Measurements from ENCODE around the gene DCAKD.
"Not testable (repeated sequence)": the region's sequence is repeated elsewhere in the genome, so short reads cannot be mapped to it uniquely, and the experiment has no call there.

The DCAKD gene

DNA sequence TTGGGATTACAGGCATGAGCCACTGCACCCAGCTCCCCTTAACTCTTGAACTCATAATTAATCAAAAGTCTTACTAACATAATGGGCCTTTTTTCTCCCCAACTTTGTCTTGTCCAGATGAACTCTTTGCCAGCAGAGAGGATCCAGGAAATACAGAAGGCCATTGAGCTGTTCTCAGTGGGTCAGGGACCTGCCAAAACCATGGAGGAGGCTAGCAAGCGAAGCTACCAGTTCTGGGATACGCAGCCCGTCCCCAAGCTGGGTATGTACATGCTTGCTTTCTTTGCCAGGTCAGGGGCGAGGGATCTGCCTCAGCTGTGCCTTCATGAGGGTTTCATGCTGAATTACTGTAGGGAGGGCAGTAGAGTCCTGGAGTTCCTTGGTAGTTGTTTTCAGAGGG is 35.0 kb upstream of the DCAKD start:
- Mint-ChIP-seq H3K9me3 (no peaks in the 10 kb centered on the region), H3K4me3 (no peak overlapping the region), H3K36me3 (peaks cover 49% of the 10 kb centered on the region), H3K27me3 (no peaks in the 10 kb centered on the region), H3K4me1 (no peaks in the 10 kb centered on the region), H3K27ac (no peak overlapping the region)
- no peak for ATAC-seq

GRCh38 chr17:45081047-45081703 is 29.7 kb upstream of the DCAKD start:
- H3K4me3 Mint-ChIP-seq: no peak overlapping the region
- ATAC-seq: no peak
- H3K4me1 Mint-ChIP-seq: peaks cover 26% of the 10 kb centered on the region
- H3K36me3 Mint-ChIP-seq: peaks cover 29% of the 10 kb centered on the region
- H3K27me3 Mint-ChIP-seq: no peaks in the 10 kb centered on the region
- H3K9me3 Mint-ChIP-seq: no peaks in the 10 kb centered on the region
- H3K27ac Mint-ChIP-seq: peak overlapping the region; percentile 37

DNA sequence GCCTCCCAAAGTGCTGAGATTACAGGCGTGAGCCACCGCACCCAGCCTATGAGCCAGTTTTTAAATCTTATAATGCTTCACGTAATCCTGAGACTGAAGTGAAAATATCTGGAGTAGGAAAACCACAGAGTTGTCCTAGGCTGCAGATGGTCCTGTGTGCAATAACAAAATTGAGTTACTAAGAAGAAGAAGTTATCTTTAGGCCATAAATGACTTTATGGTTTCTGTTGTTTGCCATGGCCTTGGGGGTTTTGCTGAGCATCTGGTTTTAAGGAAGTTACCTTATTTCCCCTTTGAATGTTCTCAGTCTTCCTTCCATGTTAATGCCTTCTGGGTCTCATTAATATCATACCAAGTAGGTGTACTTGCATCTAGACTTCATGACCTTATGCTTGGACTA is 26.2 kb upstream of the DCAKD start:
- Mint-ChIP-seq H3K4me1 (peaks cover 45% of the 10 kb centered on the region), H3K27ac (peak overlapping the region; percentile 81), H3K27me3 (no peaks in the 10 kb centered on the region), H3K4me3 (peak overlapping the region; percentile 28), H3K36me3 (peaks cover 37% of the 10 kb centered on the region), H3K9me3 (no peaks in the 10 kb centered on the region)
- ATAC-seq: peak; percentile 88

GRCh38 chr17:45073414-45074070 is 22.1 kb upstream of the DCAKD start:
- H3K27ac Mint-ChIP-seq: no peak overlapping the region
- peaks cover 42% of the 10 kb centered on the region for H3K4me1 Mint-ChIP-seq
- no peak overlapping the region for H3K4me3 Mint-ChIP-seq
- no peaks in the 10 kb centered on the region for H3K9me3 Mint-ChIP-seq
- peaks cover 30% of the 10 kb centered on the region for H3K36me3 Mint-ChIP-seq
- H3K27me3 Mint-ChIP-seq: no peaks in the 10 kb centered on the region
- ATAC-seq: no peak

- Mint-ChIP-seq H3K4me1 (peaks cover 15% of the 10 kb centered on the region), H3K27me3 (no peaks in the 10 kb centered on the region), H3K9me3 (no peaks in the 10 kb centered on the region), H3K27ac (peak overlapping the region; percentile 14), H3K36me3 (peaks cover 23% of the 10 kb centered on the region), H3K4me3 (no peak overlapping the region)
- ATAC-seq: no peak
These were observed 19.4 kb upstream of the DCAKD start for GRCh38 chr17:45070809-45071208.

DNA sequence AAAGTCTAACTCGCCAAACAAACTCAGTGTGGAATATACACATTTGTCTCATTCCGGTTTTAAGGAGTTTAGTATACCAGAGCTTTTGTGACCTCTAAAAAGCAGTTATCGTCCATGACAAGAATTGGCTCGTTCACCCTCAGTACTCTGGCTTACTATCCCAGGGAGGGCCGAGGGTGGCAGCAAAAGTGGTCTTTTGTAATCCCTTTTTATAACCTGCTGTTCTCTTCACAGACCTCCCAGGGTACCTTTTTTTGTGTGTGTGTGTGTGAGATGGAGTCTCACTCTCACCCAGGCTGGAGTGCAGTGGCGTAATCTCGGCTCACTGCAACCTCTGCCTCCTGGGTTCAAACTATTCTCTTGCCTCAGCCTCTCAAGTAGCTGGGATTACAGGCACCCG is 18.6 kb upstream of the DCAKD start:
- H3K27ac Mint-ChIP-seq: no peak overlapping the region
- no peak overlapping the region for H3K4me3 Mint-ChIP-seq
- ATAC-seq: no peak
- peaks cover 23% of the 10 kb centered on the region for H3K36me3 Mint-ChIP-seq
- H3K27me3 Mint-ChIP-seq: no peaks in the 10 kb centered on the region
- H3K4me1 Mint-ChIP-seq: peaks cover 16% of the 10 kb centered on the region
- H3K9me3 Mint-ChIP-seq: no peaks in the 10 kb centered on the region

- H3K4me3 Mint-ChIP-seq: no peak overlapping the region
- H3K4me1 Mint-ChIP-seq: peaks cover 26% of the 10 kb centered on the region
- H3K27ac Mint-ChIP-seq: peak overlapping the region; percentile 24
These were observed 16.2 kb upstream of the DCAKD start for GRCh38 chr17:45067637-45068036.

GRCh38 chr17:45063198-45063597 is 11.8 kb upstream of the DCAKD start:
- H3K4me1 Mint-ChIP-seq: peaks cover 49% of the 10 kb centered on the region
- H3K27ac Mint-ChIP-seq: peak overlapping the region; percentile 88
- H3K36me3 Mint-ChIP-seq: peaks cover 7% of the 10 kb centered on the region
- no peak for ATAC-seq
- no peaks in the 10 kb centered on the region for H3K9me3 Mint-ChIP-seq
- peak overlapping the region; percentile 87 for H3K4me3 Mint-ChIP-seq
- no peaks in the 10 kb centered on the region for H3K27me3 Mint-ChIP-seq

More at GRCh38 chr17:45067637-45068036, 16.2 kb upstream of the DCAKD start:
- Mint-ChIP-seq H3K36me3 (peaks cover 15% of the 10 kb centered on the region), H3K27me3 (no peaks in the 10 kb centered on the region), H3K9me3 (no peaks in the 10 kb centered on the region)
- no peak for ATAC-seq

DNA sequence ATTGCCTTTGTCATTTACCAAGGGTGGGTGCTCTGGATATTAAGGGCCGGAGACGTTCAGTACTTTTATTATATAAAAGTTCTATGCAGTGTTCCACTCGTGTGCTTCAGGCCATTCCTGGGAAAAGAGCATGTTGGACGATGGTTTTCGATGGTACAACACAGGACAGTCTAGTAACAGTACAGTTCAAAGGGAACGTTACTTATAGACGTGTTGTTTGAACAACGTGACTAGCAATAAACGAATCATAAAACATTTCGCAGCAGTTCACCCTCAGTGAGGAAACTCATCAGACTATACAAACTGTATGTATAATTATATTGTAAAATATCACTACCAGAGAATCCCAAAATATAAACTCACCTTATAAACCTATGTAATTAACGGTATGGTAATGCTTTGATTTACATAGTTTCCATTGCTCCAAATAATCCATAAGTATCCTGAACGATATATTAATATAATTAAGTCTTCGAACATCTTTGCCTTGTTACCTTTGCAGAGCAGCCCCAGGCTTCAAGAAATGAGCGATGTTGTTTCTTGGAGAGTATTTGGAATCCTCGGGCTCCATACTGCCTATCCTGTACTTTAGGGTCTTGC is 10.3 kb upstream of the DCAKD start:
- H3K27me3 Mint-ChIP-seq: no peaks in the 10 kb centered on the region
- H3K27ac Mint-ChIP-seq: peak overlapping the region; percentile 88
- H3K4me3 Mint-ChIP-seq: peak overlapping the region; percentile 87
- no peaks in the 10 kb centered on the region for H3K9me3 Mint-ChIP-seq
- H3K36me3 Mint-ChIP-seq: peaks cover 7% of the 10 kb centered on the region
- H3K4me1 Mint-ChIP-seq: peaks cover 52% of the 10 kb centered on the region
- no peak for ATAC-seq

DNA sequence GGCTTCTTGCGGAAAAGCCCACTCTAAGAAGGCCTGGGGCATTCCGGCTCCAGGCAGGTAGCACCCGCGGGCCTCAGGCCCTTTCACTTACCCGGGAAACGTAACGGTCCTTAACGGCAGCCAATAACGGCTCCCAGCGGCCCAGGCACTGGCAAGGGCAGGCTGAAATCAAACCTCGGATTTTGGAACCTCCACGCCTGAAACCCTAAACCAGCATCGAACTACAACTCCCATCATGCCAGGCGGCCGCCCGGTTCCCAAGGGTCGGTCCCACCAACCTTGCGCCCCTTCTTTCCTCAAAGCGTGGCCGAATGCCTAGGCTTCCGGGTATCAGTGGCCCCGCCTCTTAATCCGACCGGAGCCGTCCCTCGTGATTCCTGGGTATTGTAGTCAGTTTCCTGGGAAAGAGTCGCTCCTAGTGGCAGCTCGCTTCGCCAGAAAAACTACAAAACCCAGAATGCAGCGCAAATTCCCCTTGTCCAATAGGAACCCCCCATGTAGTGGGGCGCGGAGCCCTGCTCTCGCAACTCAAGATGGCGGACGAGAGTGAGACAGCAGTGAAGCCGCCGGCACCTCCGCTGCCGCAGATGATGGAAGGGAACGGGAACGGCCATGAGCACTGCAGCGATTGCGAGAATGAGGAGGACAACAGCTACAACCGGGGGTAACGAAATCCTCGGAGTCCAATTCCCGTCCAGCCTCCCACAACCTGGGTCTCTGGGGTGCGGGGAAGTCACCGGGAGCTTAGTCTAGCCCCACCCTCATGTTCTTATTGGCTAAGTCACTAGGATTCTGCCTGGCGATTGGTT is 9.6 kb upstream of the DCAKD start, which contains the start of gene NMT1:
Gene NMT1, plus strand, starts transcription at position 521 of the 809 bp plus-strand sequence. Its CDS starts 13 bp downstream, at position 534.
- H3K4me3 Mint-ChIP-seq: peak within 1 kb of the TSS; percentile 87
- peak; percentile 96 for ATAC-seq
- peaks cover 7% of the 10 kb centered on the region for H3K36me3 Mint-ChIP-seq
- no peaks in the 10 kb centered on the region for H3K27me3 Mint-ChIP-seq
- H3K4me1 Mint-ChIP-seq: peaks cover 53% of the 10 kb centered on the region
- peak within 1 kb of the TSS; percentile 88 for H3K27ac Mint-ChIP-seq
- no peaks in the 10 kb centered on the region for H3K9me3 Mint-ChIP-seq

- H3K36me3 Mint-ChIP-seq: peaks cover 7% of the 10 kb centered on the region
- H3K9me3 Mint-ChIP-seq: no peaks in the 10 kb centered on the region
- H3K27me3 Mint-ChIP-seq: no peaks in the 10 kb centered on the region
- ATAC-seq: no peak
- H3K4me3 Mint-ChIP-seq: peak overlapping the region; percentile 87
- H3K4me1 Mint-ChIP-seq: peaks cover 53% of the 10 kb centered on the region
- peak overlapping the region; percentile 88 for H3K27ac Mint-ChIP-seq
These were observed 9.0 kb upstream of the DCAKD start for GRCh38 chr17:45060382-45060796.

DNA sequence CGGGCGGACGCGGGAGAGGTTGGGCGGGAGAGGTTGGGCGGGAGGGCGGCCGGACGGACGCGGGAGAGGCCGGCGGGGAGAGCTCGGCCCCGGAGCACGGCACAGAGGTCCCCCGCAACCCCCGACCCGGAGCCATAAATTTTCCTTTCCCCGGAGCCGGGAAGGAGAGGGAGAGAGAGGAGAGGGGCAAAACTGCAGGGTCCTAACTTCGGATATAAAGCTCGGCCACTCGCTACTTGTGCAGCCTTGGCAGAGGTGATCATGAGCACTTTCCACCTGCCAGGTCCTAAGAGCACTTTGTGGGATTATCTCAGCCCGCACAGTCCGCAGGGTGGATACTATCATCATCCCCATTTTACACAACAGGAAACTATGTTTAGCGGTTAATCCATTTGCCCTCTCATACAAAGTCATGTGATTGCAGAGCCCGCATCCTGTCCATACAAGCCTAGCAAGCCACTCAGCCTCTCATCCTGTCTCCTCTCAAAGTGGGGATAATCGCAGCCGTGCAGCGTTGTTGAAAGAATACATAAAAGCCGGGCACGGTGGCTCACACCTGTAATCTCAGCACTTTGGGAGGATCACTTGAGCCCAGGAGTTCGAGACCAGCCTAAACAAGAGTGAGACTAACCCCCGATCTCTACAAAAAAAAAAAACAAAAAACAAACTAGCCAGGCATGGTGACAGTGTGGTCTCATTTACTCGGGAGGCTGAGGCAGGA is 780 bp upstream of the DCAKD start:
- Mint-ChIP-seq H3K27ac (peak overlapping the region; percentile 19), H3K4me1 (peaks cover 31% of the 10 kb centered on the region), H3K4me3 (peak overlapping the region; percentile 62), H3K9me3 (no peaks in the 10 kb centered on the region), H3K36me3 (no peaks in the 10 kb centered on the region), H3K27me3 (no peaks in the 10 kb centered on the region)
- ATAC-seq: peak; percentile 9

- H3K36me3 Mint-ChIP-seq, H3K9me3 Mint-ChIP-seq, ATAC-seq, H3K27me3 Mint-ChIP-seq, H3K27ac Mint-ChIP-seq: not testable (repeated sequence)
- Mint-ChIP-seq H3K4me3 (peak overlapping the region; percentile 81), H3K4me1 (peaks cover 30% of the 10 kb centered on the region)
These were observed 254 bp upstream of the DCAKD start for GRCh38 chr17:45051720-45052051.

- Mint-ChIP-seq H3K4me1 (peaks cover 39% of the 10 kb centered on the region), H3K27ac (peak overlapping the region; percentile 88)
These were observed 862 bp downstream of the DCAKD start for GRCh38 chr17:45050481-45051059.

More at GRCh38 chr17:45050481-45051059, 862 bp downstream of the DCAKD start:
- no peak for ATAC-seq
- Mint-ChIP-seq H3K9me3 (no peaks in the 10 kb centered on the region), H3K36me3 (no peaks in the 10 kb centered on the region), H3K27me3 (no peaks in the 10 kb centered on the region), H3K4me3 (peak overlapping the region; percentile 81)
